Osteocyte (in vitro differentiated cells): ENCODE measurements around the gene AP5Z1. TPM values are rescaled to one million over a fixed set of nuclear protein-coding genes. Genes with fewer than 3 reads are reported as not detected.

Experiments
- DNase-seq: peaks from one replicate; pipeline ENCODE4 v3.0.0; 2021; ENCODE audit warnings: mixed read lengths; ENCODE audit not compliant: unreplicated experiment; ENCODE audit errors: extremely low spot score
- H3K27ac Mint-ChIP-seq: one replicate; pipeline ENCODE4 v1.8.0; 2021; ENCODE audit warnings: mild to moderate bottlenecking, mixed read lengths; ENCODE audit not compliant: unreplicated experiment
- H3K27me3 Mint-ChIP-seq: one replicate; pipeline ENCODE4 v1.8.0; 2021; ENCODE audit warnings: mixed read lengths; ENCODE audit not compliant: unreplicated experiment
- H3K36me3 Mint-ChIP-seq: one replicate; pipeline ENCODE4 v1.8.0; 2021; ENCODE audit warnings: mixed read lengths; ENCODE audit not compliant: unreplicated experiment
- H3K4me1 Mint-ChIP-seq: one replicate; pipeline ENCODE4 v1.8.0; 2021; ENCODE audit warnings: mixed read lengths; ENCODE audit not compliant: unreplicated experiment
- H3K4me3 Mint-ChIP-seq: one replicate; pipeline ENCODE4 v1.8.0; 2021; ENCODE audit warnings: mild to moderate bottlenecking, moderate library complexity, mixed read lengths; ENCODE audit not compliant: unreplicated experiment
- H3K9me3 Mint-ChIP-seq: one replicate; pipeline ENCODE4 v1.8.0; 2021; ENCODE audit warnings: mixed read lengths; ENCODE audit not compliant: unreplicated experiment
- CTCF ChIP-seq: fragments of 200-600 bp; sonication (generic); IDR thresholded peaks from 2 replicates; pipeline ENCODE4 v1.5.0; 2021; ENCODE audit warnings: antibody characterized with exemption, mild to moderate bottlenecking, moderate library complexity
- total RNA-seq: library from RNA; stranded (reverse); gene quantifications from 2 replicates; pipeline ENCODE4 v1.2.1, GENCODE V29; 2021

AP5Z1 gene
- total RNA-seq, 1 donor from 2014 or later, result 50.2 TPM

- no peak for TF ChIP-seq CTCF
- H3K36me3 Mint-ChIP-seq, result no peaks in the 10 kb centered on the region
- no peaks in the 10 kb centered on the region for H3K27me3 Mint-ChIP-seq
- H3K27ac Mint-ChIP-seq, result no peak overlapping the region
- no peaks in the 10 kb centered on the region for H3K9me3 Mint-ChIP-seq
- no peak for DNase-seq
- H3K4me1 Mint-ChIP-seq, result no peaks in the 10 kb centered on the region
- H3K4me3 Mint-ChIP-seq, result no peak overlapping the region
Measured at GRCh38 chr7:4820405-4820966, 45.1 kb downstream of the AP5Z1 start.

GRCh38 chr7:4820967-4821471, 45.6 kb downstream of the AP5Z1 start:
- H3K36me3 Mint-ChIP-seq, result no peaks in the 10 kb centered on the region
- no peaks in the 10 kb centered on the region for H3K9me3 Mint-ChIP-seq
- DNase-seq, result no peak
- no peak overlapping the region for H3K27ac Mint-ChIP-seq
- H3K4me3 Mint-ChIP-seq, result no peak overlapping the region
- H3K27me3 Mint-ChIP-seq, result no peaks in the 10 kb centered on the region
- no peaks in the 10 kb centered on the region for H3K4me1 Mint-ChIP-seq
- no peak for TF ChIP-seq CTCF

- TF ChIP-seq CTCF, result no peak
- Mint-ChIP-seq H3K4me1 (no peaks in the 10 kb centered on the region), H3K9me3 (no peaks in the 10 kb centered on the region), H3K27ac (no peak overlapping the region), H3K27me3 (no peaks in the 10 kb centered on the region), H3K36me3 (no peaks in the 10 kb centered on the region), H3K4me3 (no peak overlapping the region)
- no peak for DNase-seq
Measured at GRCh38 chr7:4822677-4823076, 47.3 kb downstream of the AP5Z1 start.

GRCh38 chr7:4823441-4824119, 48.2 kb downstream of the AP5Z1 start:
- Mint-ChIP-seq H3K4me1 (no peaks in the 10 kb centered on the region), H3K27ac (no peak overlapping the region), H3K36me3 (no peaks in the 10 kb centered on the region), H3K9me3 (no peaks in the 10 kb centered on the region), H3K4me3 (no peak overlapping the region), H3K27me3 (no peaks in the 10 kb centered on the region)
- no peak for TF ChIP-seq CTCF
- no peak for DNase-seq

GRCh38 chr7:4824120-4824775, 48.8 kb downstream of the AP5Z1 start:
- DNase-seq, result no peak
- H3K27me3 Mint-ChIP-seq, result no peaks in the 10 kb centered on the region

More at GRCh38 chr7:4824120-4824775, 48.8 kb downstream of the AP5Z1 start:
- no peak for TF ChIP-seq CTCF
- Mint-ChIP-seq H3K4me3 (no peak overlapping the region), H3K4me1 (no peaks in the 10 kb centered on the region), H3K36me3 (no peaks in the 10 kb centered on the region), H3K9me3 (no peaks in the 10 kb centered on the region), H3K27ac (no peak overlapping the region)
